GM18909 (cell line): ENCODE data around the gene SH3GL1.

ENCODE experiments used
- ATAC-seq: cut with Tn5 transposase; IDR thresholded peaks from one replicate; pipeline ENCODE4 v1.9.1; 2021; ENCODE audit warnings: mild to moderate bottlenecking; ENCODE audit not compliant: unreplicated experiment, poor library complexity

SH3GL1 gene

GRCh38 chr19:4366666-4367335, 33.5 kb downstream of the SH3GL1 start:
- ATAC-seq, result no peak

GRCh38 chr19:4365791-4366665, 34.3 kb downstream of the SH3GL1 start:
- ATAC-seq, result no peak

GRCh38 chr19:4365341-4365740, 35.0 kb downstream of the SH3GL1 start:
- ATAC-seq, result no peak

- ATAC-seq, result no peak
Observed at GRCh38 chr19:4363571-4364304, 36.6 kb downstream of the SH3GL1 start.

- no peak for ATAC-seq
Observed at GRCh38 chr19:4362831-4363545, 37.4 kb downstream of the SH3GL1 start.

GRCh38 chr19:4362101-4362828, 38.1 kb downstream of the SH3GL1 start:
- ATAC-seq, result no peak

GRCh38 chr19:4361152-4362046, 38.9 kb downstream of the SH3GL1 start:
- ATAC-seq, result no peak

GRCh38 chr19:4360641-4361151, 39.7 kb downstream of the SH3GL1 start:
- ATAC-seq, result no peak

- no peak for ATAC-seq
Observed at GRCh38 chr19:4360081-4360569, 40.2 kb downstream of the SH3GL1 start.

- ATAC-seq, result no peak
Observed at GRCh38 chr19:4359627-4360000, 40.7 kb downstream of the SH3GL1 start.

GRCh38 chr19:4358709-4359626, 41.4 kb downstream of the SH3GL1 start:
- ATAC-seq, result no peak

GRCh38 chr19:4357921-4358326, 42.4 kb downstream of the SH3GL1 start:
- ATAC-seq, result no peak

GRCh38 chr19:4357095-4357797, 43.1 kb downstream of the SH3GL1 start:
- no peak for ATAC-seq

- ATAC-seq, result no peak
Observed at GRCh38 chr19:4354897-4355296, 45.5 kb downstream of the SH3GL1 start.

- no peak for ATAC-seq
Observed at GRCh38 chr19:4354282-4354681, 46.1 kb downstream of the SH3GL1 start.

GRCh38 chr19:4352701-4353121, 47.6 kb downstream of the SH3GL1 start:
- no peak for ATAC-seq

GRCh38 chr19:4350726-4351125, 49.6 kb downstream of the SH3GL1 start:
- ATAC-seq, result no peak
